H1 (cell line): ENCODE measurements around the gene GADD45B. TPM values are rescaled to one million over a fixed set of nuclear protein-coding genes. Genes with fewer than 3 reads are reported as not detected.

Experiments used
- CTCF ChIA-PET: fragments of 300-600 bp; sonication (Branson Sonifier 250); formaldehyde crosslinking; loops from one replicate; lab custom pipeline; 2021; ENCODE audit not compliant: partially characterized antibody; lab: Charles Lee
- POLR2A ChIA-PET: fragments of 300-600 bp; sonication (Branson Sonifier 250); formaldehyde crosslinking; loops from one replicate; lab custom pipeline; 2021; ENCODE audit warnings: inconsistent platforms; ENCODE audit not compliant: partially characterized antibody; lab: Charles Lee
- DNase-seq, 2 experiments: peaks; one replicate each; pipeline versions ENCODE4 v3.0.0 to v3.0.0-alpha.2; 2010 to 2022; ENCODE audit warnings: low spot score in 2 of 2, low read depth in 1 of 2, mixed read lengths in 1 of 2
- FAIRE-seq: peaks from 2 replicates; lab custom pipeline; 2011; peaks lifted over from hg19 to GRCh38; lab: Jason Lieb, UNC
- H2AFZ ChIP-seq: 2 replicates; pipeline ENCODE4 v1.8.1; 2012; ENCODE audit warnings: low read length, inconsistent platforms
- H2AK5ac ChIP-seq: 2 replicates; pipeline ENCODE4 v1.6.1; 2013; ENCODE audit warnings: low read depth, low read length
- H2BK120ac ChIP-seq: replicated peaks from 2 replicates; pipeline ENCODE3; 2013; ENCODE audit warnings: low read depth, low read length, inconsistent platforms
- H2BK12ac ChIP-seq: 2 replicates; pipeline ENCODE4 v1.6.1; 2013; ENCODE audit warnings: low read depth, low read length
- H2BK15ac ChIP-seq: 2 replicates; pipeline ENCODE4 v1.6.1; 2013; ENCODE audit warnings: low read length
- H2BK20ac ChIP-seq: 2 replicates; pipeline ENCODE4 v1.6.1; 2013; ENCODE audit warnings: low read length
- H2BK5ac ChIP-seq: 2 replicates; pipeline ENCODE4 v1.6.1; 2013; ENCODE audit warnings: low read depth, low read length
- H3K14ac ChIP-seq: 2 replicates; pipeline ENCODE4 v1.6.1; 2013; ENCODE audit warnings: inconsistent platforms; ENCODE audit not compliant: insufficient read length
- H3K18ac ChIP-seq: 2 replicates; pipeline ENCODE4 v1.6.1; 2013; ENCODE audit warnings: low read length; ENCODE audit errors: extremely low read depth
- H3K23ac ChIP-seq: 2 replicates; pipeline ENCODE4 v1.6.1; 2013; ENCODE audit warnings: inconsistent platforms; ENCODE audit not compliant: insufficient read length
- H3K23me2 ChIP-seq: 2 replicates; pipeline ENCODE4 v1.6.1; 2013; ENCODE audit warnings: low read depth, low read length
- H3K27ac ChIP-seq: 2 replicates; pipeline ENCODE4 v1.6.1; 2011; ENCODE audit warnings: low read depth, low read length, inconsistent platforms
- H3K27me3 ChIP-seq, 4 experiments: replicated peaks in 1 of 4; 1 replicate in 1 of 4; 2 replicates in 3 of 4; pipeline versions ENCODE4 v1.6.1 to v1.8.1; 2011 to 2013; ENCODE audit warnings: low read length in 3 of 4, mild to moderate bottlenecking in 3 of 4, inconsistent platforms in 2 of 4, mixed read lengths in 2 of 4, moderate library complexity in 1 of 4; ENCODE audit not compliant: control insufficient read depth in 3 of 4, insufficient read depth in 3 of 4; ENCODE audit errors: extremely low read depth in 1 of 4
- H3K36me3 ChIP-seq, 4 experiments: 2 replicates each; pipeline versions ENCODE4 v1.6.1 to v1.8.1; 2011 to 2013; ENCODE audit warnings: mild to moderate bottlenecking in 4 of 4, low read length in 3 of 4, moderate library complexity in 2 of 4, control low read depth in 1 of 4, inconsistent platforms in 1 of 4; ENCODE audit not compliant: insufficient read depth in 4 of 4, control insufficient read depth in 2 of 4
- H3K4ac ChIP-seq: replicated peaks from 2 replicates; pipeline ENCODE3; 2013; ENCODE audit warnings: low read length, low read depth, mixed read lengths, inconsistent platforms; ENCODE audit not compliant: insufficient read length
- H3K4me1 ChIP-seq, 4 experiments: replicated peaks in 1 of 4; 1 replicate in 1 of 4; 2 replicates in 3 of 4; pipeline versions ENCODE4 v1.6.1 to v1.8.1; 2011 to 2013; ENCODE audit warnings: low read length in 3 of 4, inconsistent platforms in 2 of 4, mixed read lengths in 1 of 4; ENCODE audit not compliant: insufficient read depth in 4 of 4, control insufficient read depth in 3 of 4
- H3K4me2 ChIP-seq, 2 experiments: 2 replicates each; pipeline versions ENCODE4 v1.6.1 to v1.8.1; 2011 to 2013; ENCODE audit warnings: low read depth in 2 of 2, low read length in 2 of 2, control low read depth in 1 of 2, inconsistent platforms in 1 of 2, mild to moderate bottlenecking in 1 of 2; ENCODE audit not compliant: insufficient read depth in 1 of 2
- H3K4me3 ChIP-seq, 4 experiments: fragments of 200-600, 300-600 bp in 1 of 4; sonication (generic), shearing (Covaris generic), sonication (Bioruptor Twin) in 1 of 4; 2 replicates each; pipeline versions ENCODE4 v1.5.1 to v1.8.1; 2011 to 2016; ENCODE audit warnings: low read length in 4 of 4, low read depth in 3 of 4, control low read depth in 2 of 4, inconsistent platforms in 2 of 4, mild to moderate bottlenecking in 2 of 4, mixed read lengths in 1 of 4, moderate library complexity in 1 of 4; ENCODE audit not compliant: insufficient read depth in 2 of 4; ENCODE audit errors: extremely low read depth in 1 of 4
- H3K56ac ChIP-seq: replicated peaks from 2 replicates; pipeline ENCODE3; 2013; ENCODE audit warnings: low read depth, mild to moderate bottlenecking, mixed read lengths, low read length, inconsistent platforms; ENCODE audit not compliant: insufficient read length
- H3K79me1 ChIP-seq: 2 replicates; pipeline ENCODE4 v1.6.1; 2013; ENCODE audit warnings: low read depth, low read length, control low read depth
- H3K79me2 ChIP-seq, 2 experiments: 2 replicates each; pipeline versions ENCODE4 v1.6.1 to v1.8.1; 2012 to 2013; ENCODE audit warnings: low read length in 2 of 2, mild to moderate bottlenecking in 2 of 2, inconsistent platforms in 1 of 2; ENCODE audit not compliant: insufficient read depth in 2 of 2, control insufficient read depth in 1 of 2
- H3K9ac ChIP-seq, 4 experiments: replicated peaks in 1 of 4; 1 replicate in 1 of 4; 2 replicates in 3 of 4; pipeline versions ENCODE4 v1.6.1 to v1.8.1; 2011 to 2013; ENCODE audit warnings: low read depth in 3 of 4, low read length in 3 of 4, control low read depth in 2 of 4, mild to moderate bottlenecking in 2 of 4, moderate library complexity in 2 of 4, inconsistent platforms in 1 of 4; ENCODE audit errors: extremely low read depth in 1 of 4
- H3K9me3 ChIP-seq, 2 experiments: 2 replicates each; pipeline versions ENCODE4 v1.6.1 to v1.8.1; 2012 to 2013; ENCODE audit warnings: mild to moderate bottlenecking in 2 of 2, moderate library complexity in 2 of 2, control low read depth in 1 of 2, inconsistent platforms in 1 of 2, low read depth in 1 of 2, low read length in 1 of 2, mixed read lengths in 1 of 2; ENCODE audit not compliant: insufficient read depth in 2 of 2
- H4K20me1 ChIP-seq, 2 experiments: replicated peaks in 1 of 2; 2 replicates each; pipeline versions ENCODE3 to v1.8.1; 2011 to 2013; ENCODE audit warnings: inconsistent platforms in 2 of 2, low read length in 2 of 2, mild to moderate bottlenecking in 1 of 2; ENCODE audit not compliant: insufficient read depth in 2 of 2, control insufficient read depth in 1 of 2
- H4K5ac ChIP-seq: 2 replicates; pipeline ENCODE4 v1.6.1; 2013; ENCODE audit warnings: low read length, low read depth, mixed read lengths, inconsistent platforms; ENCODE audit not compliant: insufficient read length
- H4K8ac ChIP-seq: 2 replicates; pipeline ENCODE4 v1.8.0; 2013; ENCODE audit warnings: mild to moderate bottlenecking, moderate library complexity, low read length, inconsistent platforms; ENCODE audit not compliant: insufficient read depth; ENCODE audit errors: extremely low read depth
- H4K91ac ChIP-seq: replicated peaks from 2 replicates; pipeline ENCODE3; 2013; ENCODE audit warnings: low read length, mixed read lengths, inconsistent platforms; ENCODE audit not compliant: insufficient read length
- KDM1A ChIP-seq: fragments of 200-600, 300-600 bp; sonication (generic); IDR thresholded peaks from 2 replicates; pipeline ENCODE4 v1.7.1; 2016; ENCODE audit warnings: mild to moderate bottlenecking, low read length, borderline replicate concordance
- KDM4A ChIP-seq: IDR thresholded peaks from one replicate; pipeline ENCODE4 v1.7.1; 2012; ENCODE audit warnings: low read depth, mild to moderate bottlenecking, moderate library complexity, low read length, inconsistent platforms; ENCODE audit not compliant: severe bottlenecking
- KDM5A ChIP-seq: fragments of 200-600 bp; IDR thresholded peaks from 2 replicates; pipeline ENCODE4 v1.7.1; 2012; ENCODE audit warnings: mild to moderate bottlenecking, low read length, inconsistent platforms, mixed read lengths
- POU5F1 ChIP-seq: IDR thresholded peaks from 2 replicates; pipeline ENCODE4 v1.6.1; 2011; ENCODE audit warnings: low read depth, mild to moderate bottlenecking, low read length, moderate library complexity
- WGBS, 2 experiments: shearing (Covaris generic) in 1 of 2; methylation state at CpG; one replicate each; pipeline versions ENCODE4 v1.1.6 to v1.1.7; 2013 to 2015; ENCODE audit warnings: low lambda C conversion rate in 2 of 2, mixed read lengths in 2 of 2, inconsistent platforms in 1 of 2, low coverage in 1 of 2, missing lambda C conversion rate in 1 of 2; ENCODE audit not compliant: insufficient replicate concordance in 2 of 2, insufficient coverage in 1 of 2, insufficient read length in 1 of 2; ENCODE audit errors: extremely low coverage in 1 of 2, missing lambda C conversion rate in 1 of 2; 5-methylcytosine and 5-hydroxymethylcytosine counted together
- polyA plus RNA-seq, 7 experiments: library from polyadenylated mRNA; depleted of rRNA in 3 of 7; stranded (reverse) in 5 of 7; unstranded in 2 of 7; fragments of >200 nt in 5 of 7; fragments of 200-250 nt in 2 of 7; gene quantifications; 1 replicate in 5 of 7; 2 replicates in 1 of 7; 4 replicates in 1 of 7; pipeline versions ENCODE4 v1.2.1 to v1.2.3, GENCODE V29; 2011 to 2013; ENCODE audit warnings: missing spikeins in 2 of 7, mixed read lengths in 2 of 7
- total RNA-seq: library from RNA; stranded (reverse); fragmentation: NEBNext Ultra II Directional; extraction: Animal tissue kit (Norgen Biotek cat#: 25700); gene quantifications from 2 replicates; pipeline ENCODE4 v1.2.1, GENCODE V29; 2021

The GADD45B gene
- total and polyA plus RNA-seq, 2 of the 8 experiments (the other 6 are each of a cell fraction or from before 2014, with no cell fraction given): 7.4 to 11.4 TPM

GRCh38 chr19:2519482-2519881 is 43.6 kb downstream of the GADD45B start:
- Histone ChIP-seq H3K9me3 (no peaks in the 10 kb centered on the region), H4K91ac (no peak overlapping the region), H4K5ac (no peak overlapping the region), H2AK5ac (no peak overlapping the region), H3K9ac (no peak overlapping the region), H3K4ac (no peak overlapping the region), H3K14ac (no peak overlapping the region), H2BK20ac (no peak overlapping the region), H3K18ac (no peak overlapping the region), H3K4me3 (no peak overlapping the region), H3K27me3 (no peaks in the 10 kb centered on the region), H2BK120ac (no peak overlapping the region), H3K56ac (no peak overlapping the region), H3K27ac (no peak overlapping the region), H4K8ac (no peak overlapping the region; the same call in 1 of the 2 replicates), H4K20me1 (peaks cover 0 to 4% of the 10 kb centered on the region in 2 experiments), H2AFZ (no peak overlapping the region), H3K79me1 (no peaks in the 10 kb centered on the region), H3K79me2 (no peaks in the 10 kb centered on the region), H3K4me1 (peaks cover 0 to 5% (median under 1%) of the 10 kb centered on the region in 4 experiments; a peak in 5 of 7 replicates), H2BK15ac (no peak overlapping the region), H2BK12ac (no peak overlapping the region), H3K36me3 (no peaks in the 10 kb centered on the region), H3K23me2 (no peaks in the 10 kb centered on the region), H3K23ac (no peak overlapping the region), H3K4me2 (no peak overlapping the region), H2BK5ac (no peak overlapping the region)
- DNase-seq (no peak), FAIRE-seq (no peak)
- ChIA-PET POLR2A (interaction anchor here (1.0 to 5.6 kb wide), 3 partner anchors 10 to 42 kb away, joined by 3 to 37 read pairs (median 6); partner anchors contain the start of gene GADD45B), CTCF (interaction anchor here (0.6 to 1.6 kb wide), 7 partner anchors 8 to 495 kb away, joined by 3 to 6 read pairs (median 4); no protein-coding TSS in a partner anchor)
- 97% methylated on average over 6 of the region's 6 CpGs; no CpG with 5 or more reads in 1 of the 2 experiments for WGBS, 2 experiments
- TF ChIP-seq KDM4A (no peak), KDM1A (peak; percentile 65; the same call in 1 of the 2 replicates), POU5F1 (0 out of 2 replicates have a peak, but pooled peaks have one; percentile 9), KDM5A (no peak)
